ENCODE data around the gene C3orf52.
"Not testable (repeated sequence)": the region's sequence is repeated elsewhere in the genome, so short reads cannot be mapped to it uniquely, and the experiment has no call there.

The C3orf52 gene

DNA sequence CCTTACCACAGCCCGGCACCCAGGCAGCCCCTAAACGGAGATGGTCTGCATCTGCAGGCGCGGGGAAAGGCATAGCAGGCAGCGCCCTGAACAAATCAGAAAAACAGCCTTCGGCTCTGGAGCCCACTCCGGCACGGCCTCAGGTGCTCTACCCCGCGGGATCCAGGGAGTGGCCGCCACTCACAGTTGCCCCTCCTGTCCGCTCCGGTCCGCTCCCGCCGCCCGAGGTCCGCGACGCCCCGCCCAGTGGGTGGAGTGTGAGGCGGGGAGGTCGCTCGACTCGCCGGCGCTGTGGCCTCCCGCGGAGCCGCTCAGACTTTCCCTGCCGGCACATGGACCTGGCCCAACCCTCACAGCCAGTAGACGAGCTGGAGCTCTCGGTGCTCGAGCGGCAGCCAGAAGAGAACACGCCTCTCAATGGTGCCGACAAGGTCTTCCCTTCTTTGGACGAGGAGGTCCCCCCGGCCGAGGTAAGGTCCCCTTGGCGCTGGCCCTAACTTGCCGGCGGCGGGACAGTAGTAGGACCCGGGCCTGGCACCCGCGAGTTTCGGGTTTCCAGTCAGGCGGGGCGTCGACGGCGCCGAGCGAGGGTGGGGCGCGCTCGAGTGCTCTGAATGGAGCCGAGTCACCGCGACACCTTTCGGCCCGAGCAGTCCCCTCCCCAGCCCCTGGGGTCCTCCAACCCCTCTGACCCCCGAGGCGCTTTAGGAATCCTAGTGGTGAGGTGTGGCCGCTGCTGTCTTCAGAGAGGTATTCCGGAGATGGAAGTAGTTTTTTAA lies at the start of gene C3orf52:
Gene C3orf52 (plus strand): TSS at position 314 of the 779 bp plus-strand sequence. CDS start 19 bp downstream, at position 333.
- DNase-seq (ENCODE audit: extremely low read depth, low read depth) = no peak

DNA sequence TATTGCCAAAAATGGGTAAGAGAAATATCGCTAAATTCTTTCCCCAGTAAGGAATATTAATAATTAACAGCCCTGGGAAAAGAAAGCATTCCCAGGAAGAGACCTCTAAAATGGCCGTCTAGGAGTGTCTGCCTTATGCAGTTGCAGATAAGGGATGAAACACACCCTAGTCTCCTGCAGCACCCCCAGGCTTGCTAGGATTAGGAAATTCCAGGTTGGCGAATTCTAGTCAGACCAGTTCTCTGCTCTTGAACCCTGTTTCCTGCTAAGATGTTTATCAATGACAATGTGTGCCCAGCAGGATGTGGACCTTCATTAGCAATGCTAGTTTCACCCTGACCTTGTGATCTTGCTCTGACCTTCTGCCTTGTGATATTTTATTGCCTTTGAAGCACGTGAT lies 49.0 kb upstream of the C3orf52 start:
- not testable (repeated sequence) for DNase-seq (ENCODE audit: extremely low read depth, low read depth)

More for the DNA sequence above, at the start of gene C3orf52:
- TF ChIP-seq CTCF (IDR thresholded peaks at IDR 0.05; ENCODE audit: low read depth, low read length) = no peak

DNA sequence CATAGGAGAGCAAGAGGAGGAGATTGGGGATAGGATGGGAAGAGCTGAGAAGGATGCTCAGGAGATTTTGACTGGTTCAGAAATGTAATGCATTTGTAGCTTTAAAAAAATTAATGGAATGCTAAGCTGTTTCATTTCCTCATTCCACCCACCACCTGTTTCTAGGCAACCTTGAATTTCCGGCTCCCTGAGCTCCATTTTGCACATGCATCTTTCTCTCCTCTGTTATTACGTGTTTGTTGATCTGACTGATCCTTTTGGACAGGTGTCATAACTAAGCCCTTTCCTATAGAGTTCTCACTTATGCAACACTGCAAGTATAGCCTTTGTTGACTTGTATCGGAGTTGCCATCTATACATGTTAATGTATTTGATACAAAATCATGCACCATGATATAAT lies 47.3 kb upstream of the C3orf52 start:
- TF ChIP-seq CTCF (IDR thresholded peaks at IDR 0.05; ENCODE audit: low read depth, low read length) = no peak
- DNase-seq (ENCODE audit: extremely low read depth, low read depth) = no peak

DNA sequence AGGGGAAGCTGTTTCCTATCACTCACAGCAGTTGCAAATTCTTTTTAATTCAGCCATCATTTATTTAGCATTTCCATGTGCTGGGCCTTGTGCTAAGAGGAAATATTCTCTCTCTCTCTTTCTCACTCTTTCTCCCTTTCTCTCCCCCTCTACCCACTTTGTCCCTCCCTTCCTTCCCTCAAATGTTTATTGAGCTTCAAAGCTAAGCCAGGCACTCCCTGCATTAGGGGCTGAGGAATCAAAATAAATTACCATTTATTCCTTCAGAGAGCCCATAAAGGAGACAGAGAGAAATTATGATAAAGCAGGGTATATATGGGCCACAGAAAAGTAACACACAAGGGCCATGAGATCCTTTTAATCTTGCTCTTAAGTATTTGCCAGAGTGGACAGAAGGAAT lies 44.9 kb upstream of the C3orf52 start:
- no peak for TF ChIP-seq CTCF (IDR thresholded peaks at IDR 0.05; ENCODE audit: low read depth, low read length)
- no peak for DNase-seq (ENCODE audit: extremely low read depth, low read depth)

GRCh38 chr3:112042842-112043280 lies 43.3 kb upstream of the C3orf52 start:
- DNase-seq (ENCODE audit: extremely low read depth, low read depth) = no peak

DNA sequence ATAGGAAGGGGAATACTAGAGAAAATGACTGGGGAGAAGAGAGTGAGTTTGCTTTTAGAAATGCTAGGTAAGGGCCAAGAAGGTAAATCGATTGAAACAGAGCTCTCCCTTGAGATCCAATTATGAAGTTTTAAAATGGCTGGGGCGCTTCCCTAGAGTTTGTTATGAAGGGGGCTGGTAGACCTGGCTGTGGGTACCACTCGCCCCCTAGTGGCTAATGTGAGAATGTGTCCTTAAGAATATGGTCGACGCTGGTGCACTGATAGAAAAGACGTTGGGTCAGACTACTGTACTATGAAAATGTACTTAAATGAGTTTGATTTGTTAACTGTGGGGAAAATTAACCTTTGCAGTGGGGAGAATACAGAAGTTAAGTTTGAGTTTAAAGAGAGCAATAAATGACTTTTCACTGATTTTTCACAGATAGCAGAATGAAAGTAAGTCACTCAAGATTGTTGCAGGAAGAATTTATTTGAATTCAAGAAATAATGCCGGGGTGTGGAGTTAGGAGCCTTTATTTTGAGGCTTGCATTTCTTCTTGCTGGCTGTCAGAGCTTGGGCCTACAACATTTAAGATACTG lies 42.5 kb upstream of the C3orf52 start:
- peak; percentile 46 for DNase-seq (ENCODE audit: extremely low read depth, low read depth)
- TF ChIP-seq CTCF (IDR thresholded peaks at IDR 0.05; ENCODE audit: low read depth, low read length) = peak; percentile 92

More at GRCh38 chr3:112042842-112043280, 43.3 kb upstream of the C3orf52 start:
- TF ChIP-seq CTCF (IDR thresholded peaks at IDR 0.05; ENCODE audit: low read depth, low read length) = no peak

DNA sequence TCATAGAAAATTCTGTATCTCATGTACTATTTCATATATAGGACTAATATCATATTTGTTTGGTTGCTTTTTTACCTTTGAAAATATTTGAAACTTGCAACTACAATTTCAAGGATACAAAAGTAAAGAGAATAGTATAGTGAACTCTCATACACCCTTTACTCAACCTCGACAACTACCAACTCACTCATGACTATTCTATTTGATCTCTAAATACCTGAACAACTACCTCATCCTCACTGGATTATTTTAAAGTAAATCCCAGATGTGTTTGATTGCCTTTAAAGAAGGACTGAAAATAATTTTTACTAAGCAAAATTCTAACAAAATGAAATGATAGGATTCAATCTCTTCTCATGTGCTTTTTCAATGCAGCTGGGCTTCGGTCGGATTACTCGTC lies 39.6 kb upstream of the C3orf52 start:
- TF ChIP-seq CTCF (IDR thresholded peaks at IDR 0.05; ENCODE audit: low read depth, low read length) = no peak
- no peak for DNase-seq (ENCODE audit: extremely low read depth, low read depth)
